Adipocyte (in vitro differentiated cells): ENCODE measurements around the gene KCNJ9.

Experiments used
- DNase-seq: peaks from one replicate; pipeline ENCODE4 v3.0.0-alpha.2; 2015; ENCODE audit warnings: low read depth
- H3K27me3 ChIP-seq: replicated peaks from 2 replicates; pipeline ENCODE4 v1.7.0; 2013; ENCODE audit warnings: mild to moderate bottlenecking, low read length, moderate library complexity; ENCODE audit not compliant: control insufficient read depth, insufficient read depth
- H3K36me3 ChIP-seq: 2 replicates; pipeline ENCODE4 v1.7.0; 2013; ENCODE audit warnings: low read length, mild to moderate bottlenecking, moderate library complexity; ENCODE audit not compliant: control insufficient read depth, insufficient read depth, severe bottlenecking
- H3K4me1 ChIP-seq: 2 replicates; pipeline ENCODE4 v1.7.0; 2013; ENCODE audit warnings: mild to moderate bottlenecking, low read length, moderate library complexity; ENCODE audit not compliant: control insufficient read depth, insufficient read depth
- H3K4me3 ChIP-seq: 2 replicates; pipeline ENCODE4 v1.7.0; 2013; ENCODE audit warnings: mild to moderate bottlenecking, low read length, moderate library complexity
- H3K9ac ChIP-seq: 2 replicates; pipeline ENCODE4 v1.7.0; 2013; ENCODE audit warnings: mild to moderate bottlenecking, low read length, moderate library complexity
- H3K9me3 ChIP-seq: 2 replicates; pipeline ENCODE4 v1.7.0; 2013; ENCODE audit warnings: mild to moderate bottlenecking, low read length, moderate library complexity; ENCODE audit not compliant: control insufficient read depth

KCNJ9 gene

DNA sequence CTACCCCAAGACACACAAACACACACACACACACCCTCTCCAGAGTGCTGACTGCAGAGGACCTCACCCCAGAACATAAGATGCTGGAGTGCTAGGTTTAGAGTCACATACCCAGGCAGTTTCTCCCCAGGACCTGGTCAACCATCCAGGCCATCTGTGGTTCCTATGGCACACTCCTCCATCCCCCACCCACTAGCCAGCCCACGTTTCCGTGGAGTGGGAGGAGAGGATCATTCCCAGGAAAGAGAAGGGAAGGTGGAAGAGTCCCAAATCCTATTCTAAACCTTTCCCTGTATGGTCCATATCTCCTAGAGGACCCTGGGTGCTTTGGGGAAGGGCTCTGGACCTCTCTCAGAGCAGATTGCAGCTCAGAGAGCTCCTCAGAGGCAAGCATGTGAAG lies 1.1 kb downstream of the KCNJ9 start:
- Histone ChIP-seq H3K9me3 (no peaks in the 10 kb centered on the region), H3K4me3 (no peak overlapping the region), H3K4me1 (no peaks in the 10 kb centered on the region), H3K9ac (no peak overlapping the region), H3K27me3 (peaks cover 57% of the 10 kb centered on the region), H3K36me3 (no peaks in the 10 kb centered on the region)
- no peak for DNase-seq

GRCh38 chr1:160082926-160083325 lies 1.6 kb downstream of the KCNJ9 start:
- Histone ChIP-seq H3K27me3 (peaks cover 56% of the 10 kb centered on the region), H3K9me3 (no peaks in the 10 kb centered on the region)
- DNase-seq, result no peak

GRCh38 chr1:160083968-160084770 lies 2.8 kb downstream of the KCNJ9 start:
- H3K4me1 ChIP-seq, result no peaks in the 10 kb centered on the region
- H3K4me3 ChIP-seq, result peak overlapping the region; percentile 62
- H3K9me3 ChIP-seq, result no peaks in the 10 kb centered on the region
- H3K36me3 ChIP-seq, result no peaks in the 10 kb centered on the region
- H3K27me3 ChIP-seq, result peaks cover 44% of the 10 kb centered on the region
- H3K9ac ChIP-seq, result no peak overlapping the region
- peak; percentile 42 for DNase-seq

More at GRCh38 chr1:160082926-160083325, 1.6 kb downstream of the KCNJ9 start:
- H3K4me1 ChIP-seq, result no peaks in the 10 kb centered on the region
- no peak overlapping the region for H3K4me3 ChIP-seq
- H3K9ac ChIP-seq, result no peak overlapping the region
- no peaks in the 10 kb centered on the region for H3K36me3 ChIP-seq

GRCh38 chr1:160084771-160085321 lies 3.5 kb downstream of the KCNJ9 start:
- H3K9me3 ChIP-seq, result no peaks in the 10 kb centered on the region
- no peak overlapping the region for H3K4me3 ChIP-seq
- no peak for DNase-seq
- peaks cover 37% of the 10 kb centered on the region for H3K27me3 ChIP-seq
- H3K9ac ChIP-seq, result no peak overlapping the region
- peaks cover under 1% of the 10 kb centered on the region for H3K36me3 ChIP-seq
- H3K4me1 ChIP-seq, result no peaks in the 10 kb centered on the region

- DNase-seq, result peak; percentile 88
- Histone ChIP-seq H3K27me3 (peaks cover 27% of the 10 kb centered on the region), H3K9ac (no peak overlapping the region), H3K4me3 (no peak overlapping the region), H3K9me3 (no peaks in the 10 kb centered on the region), H3K36me3 (peaks cover 3% of the 10 kb centered on the region), H3K4me1 (no peaks in the 10 kb centered on the region)
Measured at GRCh38 chr1:160085686-160086455, 4.5 kb downstream of the KCNJ9 start.

- peaks cover 3% of the 10 kb centered on the region for H3K36me3 ChIP-seq
- no peaks in the 10 kb centered on the region for H3K4me1 ChIP-seq
- DNase-seq, result no peak
- no peaks in the 10 kb centered on the region for H3K9me3 ChIP-seq
- H3K27me3 ChIP-seq, result peaks cover 22% of the 10 kb centered on the region
- H3K9ac ChIP-seq, result no peak overlapping the region
- no peak overlapping the region for H3K4me3 ChIP-seq
Measured at GRCh38 chr1:160086456-160086892, 5.1 kb downstream of the KCNJ9 start.

GRCh38 chr1:160087118-160087662 lies 5.9 kb downstream of the KCNJ9 start:
- Histone ChIP-seq H3K9ac (no peak overlapping the region), H3K9me3 (no peaks in the 10 kb centered on the region)

GRCh38 chr1:160089883-160090282 lies 8.5 kb downstream of the KCNJ9 start:
- no peaks in the 10 kb centered on the region for H3K4me1 ChIP-seq
- no peaks in the 10 kb centered on the region for H3K9me3 ChIP-seq
- no peak for DNase-seq
- H3K36me3 ChIP-seq, result peaks cover 18% of the 10 kb centered on the region
- H3K9ac ChIP-seq, result no peak overlapping the region
- no peaks in the 10 kb centered on the region for H3K27me3 ChIP-seq
- H3K4me3 ChIP-seq, result no peak overlapping the region

More at GRCh38 chr1:160087118-160087662, 5.9 kb downstream of the KCNJ9 start:
- Histone ChIP-seq H3K36me3 (peaks cover 3% of the 10 kb centered on the region), H3K27me3 (peaks cover 15% of the 10 kb centered on the region), H3K4me3 (no peak overlapping the region), H3K4me1 (no peaks in the 10 kb centered on the region)
- DNase-seq, result no peak

DNA sequence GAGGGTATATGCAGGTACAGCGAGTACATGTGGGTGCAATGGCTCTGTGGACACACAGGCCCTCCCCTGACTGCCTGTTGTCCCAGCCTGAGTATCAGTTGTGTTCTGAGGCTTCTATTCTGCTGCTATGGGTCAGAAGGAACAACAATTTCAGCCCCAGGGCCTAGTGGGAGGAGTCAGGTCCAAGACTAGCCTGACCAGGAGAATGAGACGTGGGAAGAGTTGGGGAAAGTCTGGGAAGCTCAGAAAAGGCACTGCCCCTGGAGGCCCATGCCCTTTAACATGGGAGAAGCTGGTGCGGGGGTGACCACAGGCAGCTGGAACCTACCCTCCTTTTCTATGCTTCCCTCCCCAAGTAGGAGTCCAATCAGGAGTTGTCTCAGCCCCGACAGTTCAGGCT lies 9.4 kb downstream of the KCNJ9 start:
- Histone ChIP-seq H3K27me3 (no peaks in the 10 kb centered on the region), H3K36me3 (peaks cover 18% of the 10 kb centered on the region), H3K9ac (no peak overlapping the region), H3K4me1 (no peaks in the 10 kb centered on the region), H3K4me3 (no peak overlapping the region), H3K9me3 (no peaks in the 10 kb centered on the region)
- DNase-seq, result no peak

DNA sequence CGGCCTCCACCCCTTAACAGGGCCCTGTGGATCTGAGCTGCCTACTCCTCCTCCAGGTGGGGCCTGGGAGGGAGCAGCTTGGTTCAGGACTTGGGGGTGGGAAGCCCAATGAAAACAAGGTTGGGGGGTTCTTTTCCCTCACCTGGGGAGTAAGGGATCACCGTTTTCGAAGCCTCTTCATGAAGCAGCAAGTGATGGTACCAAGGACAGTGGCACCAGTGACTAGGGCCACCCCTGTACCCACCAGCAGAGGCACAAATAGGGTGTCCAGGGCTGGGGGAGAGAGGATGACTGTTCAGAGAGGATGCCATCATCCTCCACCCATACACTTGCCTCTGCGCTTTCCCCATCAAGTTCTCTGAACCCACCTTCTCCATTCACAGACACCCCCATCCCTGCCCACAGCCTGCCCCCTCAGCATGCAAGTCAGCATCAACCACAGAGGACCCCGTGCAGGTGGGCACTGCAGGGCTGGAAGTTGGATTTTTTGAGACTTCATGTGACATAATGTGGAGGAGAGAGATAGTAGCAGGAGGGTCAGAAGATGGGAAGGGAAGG lies 10.4 kb downstream of the KCNJ9 start:
- Histone ChIP-seq H3K9ac (no peak overlapping the region), H3K4me1 (peaks cover 3% of the 10 kb centered on the region), H3K9me3 (no peaks in the 10 kb centered on the region), H3K4me3 (no peak overlapping the region), H3K36me3 (peaks cover 18% of the 10 kb centered on the region), H3K27me3 (no peaks in the 10 kb centered on the region)
- no peak for DNase-seq
